GM21526 (cell line): Measurements from ENCODE around the gene RANBP9.

ENCODE experiments used
- ATAC-seq: cut with Tn5 transposase; IDR thresholded peaks from one replicate; pipeline ENCODE4 v1.9.1; 2021; ENCODE audit warnings: moderate library complexity; ENCODE audit not compliant: unreplicated experiment, low FRiP score

The RANBP9 gene

GRCh38 chr6:13711733-13712598, at the start of gene RANBP9:
RANBP9 (minus strand) TSS chr6:13711835; CDS start chr6:13711505, 330 bp downstream.
- peak; percentile 71 for ATAC-seq

GRCh38 chr6:13760307-13761304, 49.0 kb upstream of the RANBP9 start:
- no peak for ATAC-seq

GRCh38 chr6:13759025-13759424, 47.4 kb upstream of the RANBP9 start:
- no peak for ATAC-seq

- ATAC-seq, result no peak
Observed at GRCh38 chr6:13754644-13755043, 43.0 kb upstream of the RANBP9 start.

- no peak for ATAC-seq
Observed at GRCh38 chr6:13743736-13744127, 32.1 kb upstream of the RANBP9 start.

- no peak for ATAC-seq
Observed at GRCh38 chr6:13742961-13743735, 31.5 kb upstream of the RANBP9 start.

GRCh38 chr6:13741365-13741764, 29.7 kb upstream of the RANBP9 start:
- ATAC-seq, result no peak

- no peak for ATAC-seq
Observed at GRCh38 chr6:13735031-13735430, 23.4 kb upstream of the RANBP9 start.

GRCh38 chr6:13733178-13733887, 21.7 kb upstream of the RANBP9 start:
- no peak for ATAC-seq

GRCh38 chr6:13730704-13731103, 19.1 kb upstream of the RANBP9 start:
- ATAC-seq, result no peak

- ATAC-seq, result no peak
Observed at GRCh38 chr6:13729891-13730290, 18.3 kb upstream of the RANBP9 start.

- ATAC-seq, result no peak
Observed at GRCh38 chr6:13725570-13725969, 13.9 kb upstream of the RANBP9 start.

GRCh38 chr6:13725052-13725451, 13.4 kb upstream of the RANBP9 start:
- no peak for ATAC-seq

GRCh38 chr6:13724182-13724581, 12.5 kb upstream of the RANBP9 start:
- no peak for ATAC-seq

GRCh38 chr6:13722880-13723279, 11.2 kb upstream of the RANBP9 start:
- no peak for ATAC-seq

GRCh38 chr6:13718123-13718458, 6.5 kb upstream of the RANBP9 start:
- no peak for ATAC-seq

GRCh38 chr6:13716955-13717295, 5.3 kb upstream of the RANBP9 start:
- ATAC-seq, result no peak

- ATAC-seq, result no peak
Observed at GRCh38 chr6:13716225-13716954, 4.8 kb upstream of the RANBP9 start.

- ATAC-seq, result no peak
Observed at GRCh38 chr6:13715444-13715883, 3.8 kb upstream of the RANBP9 start.

GRCh38 chr6:13712599-13712898, 914 bp upstream of the RANBP9 start:
- no peak for ATAC-seq
